ENCODE results near the gene EED. TPM values are rescaled to one million over a fixed set of nuclear protein-coding genes. Genes with fewer than 3 reads are reported as not detected.
"Not testable (repeated sequence)": the region's sequence is repeated elsewhere in the genome, so short reads cannot be mapped to it uniquely, and the experiment has no call there.

EED gene
- total and polyA plus RNA-seq, 2 donors from 2014 or later = 14.9 to 21.1 TPM

DNA sequence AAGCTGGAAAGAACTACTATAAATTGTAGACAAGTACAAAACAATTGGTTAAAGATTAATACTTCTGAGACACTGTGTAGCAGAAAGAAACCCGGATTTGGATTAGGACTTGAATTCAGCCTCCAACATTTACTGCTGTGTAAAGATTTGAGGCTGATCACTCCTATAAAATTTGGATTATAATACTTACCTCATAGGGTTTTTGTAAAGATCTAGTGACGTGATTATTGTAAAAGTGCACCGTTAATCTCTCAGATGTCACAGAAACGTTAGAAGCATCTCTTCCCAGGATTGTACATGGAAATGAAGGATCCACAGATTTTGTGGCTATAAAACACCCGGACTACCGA, 57.2 kb downstream of the EED start:
- Histone ChIP-seq H3K27ac (ENCODE audit: low read depth in 2 of 2, low read length in 2 of 2) (no peak overlapping the region), H3K9ac (ENCODE audit: low read length in 3 of 3) (peak overlapping the region in 1 of 3 donors; percentile 97), H3K4me3 (ENCODE audit: low read length in 3 of 3) (peak overlapping the region; percentile 25 to 98 (median 97)), H3K36me3 (ENCODE audit: control insufficient read depth in 2 of 3, insufficient read depth in 3 of 3, low read length in 3 of 3) (no peaks in the 10 kb centered on the region), H3K4me1 (ENCODE audit: control insufficient read depth in 2 of 3, insufficient read depth in 2 of 3, low read depth in 1 of 3, low read length in 3 of 3) (peaks cover 0 to 6% (median 0%) of the 10 kb centered on the region in 3 donors), H3K27me3 (ENCODE audit: control insufficient read depth, insufficient read depth, low read length) (no peaks in the 10 kb centered on the region), H3K9me3 (ENCODE audit: control insufficient read depth in 2 of 3, insufficient read depth in 1 of 3, low read length in 3 of 3) (no peaks in the 10 kb centered on the region)
- FAIRE-seq (no peak), DNase-seq (no peak)
- TF ChIP-seq, protein P1, sequence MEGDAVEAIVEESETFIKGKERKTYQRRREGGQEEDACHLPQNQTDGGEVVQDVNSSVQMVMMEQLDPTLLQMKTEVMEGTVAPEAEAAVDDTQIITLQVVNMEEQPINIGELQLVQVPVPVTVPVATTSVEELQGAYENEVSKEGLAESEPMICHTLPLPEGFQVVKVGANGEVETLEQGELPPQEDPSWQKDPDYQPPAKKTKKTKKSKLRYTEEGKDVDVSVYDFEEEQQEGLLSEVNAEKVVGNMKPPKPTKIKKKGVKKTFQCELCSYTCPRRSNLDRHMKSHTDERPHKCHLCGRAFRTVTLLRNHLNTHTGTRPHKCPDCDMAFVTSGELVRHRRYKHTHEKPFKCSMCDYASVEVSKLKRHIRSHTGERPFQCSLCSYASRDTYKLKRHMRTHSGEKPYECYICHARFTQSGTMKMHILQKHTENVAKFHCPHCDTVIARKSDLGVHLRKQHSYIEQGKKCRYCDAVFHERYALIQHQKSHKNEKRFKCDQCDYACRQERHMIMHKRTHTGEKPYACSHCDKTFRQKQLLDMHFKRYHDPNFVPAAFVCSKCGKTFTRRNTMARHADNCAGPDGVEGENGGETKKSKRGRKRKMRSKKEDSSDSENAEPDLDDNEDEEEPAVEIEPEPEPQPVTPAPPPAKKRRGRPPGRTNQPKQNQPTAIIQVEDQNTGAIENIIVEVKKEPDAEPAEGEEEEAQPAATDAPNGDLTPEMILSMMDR (IDR thresholded peaks at IDR 0.05; ENCODE audit: borderline replicate concordance, extremely low read depth, insufficient read depth) = no peak
- intact Hi-C loops (cut with DNase I) = no loop called here

DNA sequence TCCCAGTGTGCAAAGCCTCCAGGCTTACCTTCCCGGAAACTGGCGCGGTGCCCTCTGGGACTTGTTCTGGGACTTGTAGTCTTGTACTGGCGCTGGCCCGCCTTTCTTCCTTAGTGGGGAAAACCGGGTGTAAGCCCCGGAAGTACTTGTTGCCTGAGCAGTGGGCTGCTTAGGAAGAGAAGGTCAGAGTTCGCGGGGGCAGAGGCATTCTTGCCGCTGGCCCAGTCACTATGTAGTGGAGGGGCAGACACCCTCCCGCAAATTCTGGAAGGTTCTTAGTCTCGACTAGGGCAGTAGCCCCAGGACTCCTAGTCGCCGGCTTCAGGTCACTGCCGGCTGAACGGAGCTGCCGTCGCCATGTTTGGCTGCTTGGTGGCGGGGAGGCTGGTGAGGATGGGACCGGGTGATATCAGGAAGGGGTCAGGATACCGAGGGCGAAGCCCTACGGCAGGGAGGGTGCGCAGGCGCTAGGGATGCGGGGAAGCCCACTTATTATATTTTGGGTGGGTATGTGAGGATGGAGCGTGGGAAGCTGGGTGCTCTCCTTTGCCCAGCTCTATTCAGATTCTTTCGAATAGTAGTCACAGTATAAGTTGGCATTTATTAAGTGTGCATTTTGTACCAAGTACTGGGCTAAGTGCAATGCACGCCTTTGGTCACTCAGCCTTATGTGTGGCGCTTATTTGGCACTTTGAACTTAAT, 57.7 kb downstream of the EED start, which contains the start of gene HIKESHI:
Gene HIKESHI (plus strand): TSS at position 149 of the 702 bp plus-strand sequence. CDS start 209 bp downstream, at position 358.
- intact Hi-C loops (cut with DNase I) = no loop called here
- TF ChIP-seq, protein P1 (IDR thresholded peaks at IDR 0.05; ENCODE audit: borderline replicate concordance, extremely low read depth, insufficient read depth) = no peak
- peaks cover 0 to 6% (median 0%) of the 10 kb centered on the region in 3 donors for H3K4me1 ChIP-seq (ENCODE audit: control insufficient read depth in 2 of 3, insufficient read depth in 2 of 3, low read depth in 1 of 3, low read length in 3 of 3)
- H3K27ac ChIP-seq (ENCODE audit: low read depth in 2 of 2, low read length in 2 of 2) = peak within 1 kb of the TSS; percentile 87 to 93
- no peaks in the 10 kb centered on the region for H3K36me3 ChIP-seq (ENCODE audit: control insufficient read depth in 2 of 3, insufficient read depth in 3 of 3, low read length in 3 of 3)
- H3K27me3 ChIP-seq (ENCODE audit: control insufficient read depth, insufficient read depth, low read length) = no peaks in the 10 kb centered on the region
- H3K9me3 ChIP-seq (ENCODE audit: control insufficient read depth in 2 of 3, insufficient read depth in 1 of 3, low read length in 3 of 3) = no peaks in the 10 kb centered on the region
- FAIRE-seq (peak; percentile 94), DNase-seq (peak; percentile 96 to 100 (median 99))
- peak within 1 kb of the TSS; percentile 89 to 98 (median 97) for H3K4me3 ChIP-seq (ENCODE audit: low read length in 3 of 3)
- peak within 1 kb of the TSS; percentile 66 to 98 (median 97) for H3K9ac ChIP-seq (ENCODE audit: low read length in 3 of 3)

DNA sequence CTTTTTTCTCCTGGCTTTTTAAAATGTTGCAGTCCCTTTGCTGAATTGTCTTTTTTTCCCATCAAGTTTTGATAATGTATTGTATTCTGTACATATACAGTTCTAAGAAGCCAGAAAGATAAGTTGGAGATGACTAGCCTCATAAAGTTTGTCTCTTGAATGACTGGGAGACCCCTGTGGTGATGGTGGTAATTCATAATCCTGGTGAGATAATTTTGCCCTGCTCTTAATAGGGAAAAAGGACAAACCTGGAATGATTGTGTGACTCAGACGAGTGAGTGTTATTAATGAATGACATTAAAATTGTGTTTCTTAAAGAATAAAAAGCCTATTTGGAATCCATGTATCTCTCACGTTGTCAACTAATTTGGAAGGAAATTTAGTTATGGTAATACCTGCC, 58.7 kb downstream of the EED start:
- Histone ChIP-seq H3K9ac (ENCODE audit: low read length in 3 of 3) (peak overlapping the region in 1 of 3 donors; percentile 98), H3K27me3 (ENCODE audit: control insufficient read depth, insufficient read depth, low read length) (no peaks in the 10 kb centered on the region), H3K36me3 (ENCODE audit: control insufficient read depth in 2 of 3, insufficient read depth in 3 of 3, low read length in 3 of 3) (no peaks in the 10 kb centered on the region), H3K9me3 (ENCODE audit: control insufficient read depth in 2 of 3, insufficient read depth in 1 of 3, low read length in 3 of 3) (no peaks in the 10 kb centered on the region), H3K27ac (ENCODE audit: low read depth in 2 of 2, low read length in 2 of 2) (no peak overlapping the region), H3K4me3 (ENCODE audit: low read length in 3 of 3) (peak overlapping the region in 2 of 3 donors; percentile 89 to 97), H3K4me1 (ENCODE audit: control insufficient read depth in 2 of 3, insufficient read depth in 2 of 3, low read depth in 1 of 3, low read length in 3 of 3) (peaks cover 0 to 6% (median 0%) of the 10 kb centered on the region in 3 donors)
- TF ChIP-seq, protein P1 (IDR thresholded peaks at IDR 0.05; ENCODE audit: borderline replicate concordance, extremely low read depth, insufficient read depth) = no peak
- intact Hi-C loops (cut with DNase I) = no loop called here
- FAIRE-seq = no peak
- no peak for DNase-seq

DNA sequence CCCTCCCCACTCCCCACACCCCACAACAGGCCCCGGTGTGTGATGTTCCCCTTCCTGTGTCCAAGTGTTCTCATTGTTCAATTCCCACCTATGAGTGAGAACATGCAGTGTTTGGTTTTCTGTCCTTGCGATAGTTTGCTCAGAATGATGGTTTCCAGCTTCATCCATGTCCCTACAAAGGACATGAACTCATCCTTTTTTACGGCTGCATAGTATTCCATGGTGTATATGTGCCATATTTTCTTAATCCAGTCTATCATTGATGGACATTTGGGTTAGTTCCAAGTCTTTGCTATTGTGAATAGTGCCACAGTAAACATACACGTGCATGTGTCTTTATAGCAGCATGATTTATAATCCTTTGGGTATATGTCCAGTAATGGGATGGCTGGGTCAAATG, 64.2 kb downstream of the EED start:
- H3K27ac ChIP-seq (ENCODE audit: low read depth in 2 of 2, low read length in 2 of 2); H3K36me3 ChIP-seq (ENCODE audit: control insufficient read depth in 2 of 3, insufficient read depth in 3 of 3, low read length in 3 of 3); H3K9me3 ChIP-seq (ENCODE audit: control insufficient read depth in 2 of 3, insufficient read depth in 1 of 3, low read length in 3 of 3); H3K4me3 ChIP-seq (ENCODE audit: low read length in 3 of 3); H3K4me1 ChIP-seq (ENCODE audit: control insufficient read depth in 2 of 3, insufficient read depth in 2 of 3, low read depth in 1 of 3, low read length in 3 of 3); H3K27me3 ChIP-seq (ENCODE audit: control insufficient read depth, insufficient read depth, low read length); FAIRE-seq; intact Hi-C loops (cut with DNase I); DNase-seq; H3K9ac ChIP-seq (ENCODE audit: low read length in 3 of 3): not testable (repeated sequence)
